NOMO-1 treated with DMSO at 0.1 percent for 48 hours (cell line): ENCODE results near the gene CNDP2.

Experiments
- DNase-seq: peaks from one replicate; lab custom pipeline; 2025; ENCODE audit not compliant: unreplicated experiment; lab: John Stamatoyannopoulos, UW

The CNDP2 gene

GRCh38 chr18:74533666-74534065, 37.5 kb downstream of the CNDP2 start:
- DNase-seq = no peak

- no peak for DNase-seq
Measured at GRCh38 chr18:74534150-74534969, 38.2 kb downstream of the CNDP2 start, which contains the start of gene CNDP1. Gene CNDP1 (plus strand): TSS chr18:74534500. CDS start chr18:74534668, 168 bp downstream.

- no peak for DNase-seq
Measured at GRCh38 chr18:74534981-74535649, 39.0 kb downstream of the CNDP2 start.

GRCh38 chr18:74539289-74539688, 43.1 kb downstream of the CNDP2 start:
- DNase-seq = no peak

GRCh38 chr18:74540652-74541421, 44.7 kb downstream of the CNDP2 start:
- no peak for DNase-seq

- DNase-seq = no peak
Measured at GRCh38 chr18:74541703-74542555, 45.8 kb downstream of the CNDP2 start.

GRCh38 chr18:74544898-74545297, 48.7 kb downstream of the CNDP2 start:
- no peak for DNase-seq

GRCh38 chr18:74546007-74546406, 49.8 kb downstream of the CNDP2 start:
- no peak for DNase-seq

- no peak for DNase-seq
Measured at GRCh38 chr18:74546751-74547530, 50.8 kb downstream of the CNDP2 start.

- no peak for DNase-seq
Measured at GRCh38 chr18:74547860-74548259, 51.7 kb downstream of the CNDP2 start.

GRCh38 chr18:74549591-74550104, 53.5 kb downstream of the CNDP2 start:
- no peak for DNase-seq

GRCh38 chr18:74550886-74551285, 54.7 kb downstream of the CNDP2 start:
- DNase-seq = peak; percentile 29

GRCh38 chr18:74551452-74551851, 55.3 kb downstream of the CNDP2 start:
- no peak for DNase-seq

GRCh38 chr18:74551936-74552555, 55.9 kb downstream of the CNDP2 start:
- peak; percentile 91 for DNase-seq

GRCh38 chr18:74556126-74556525, 60.0 kb downstream of the CNDP2 start:
- DNase-seq = no peak

- no peak for DNase-seq
Measured at GRCh38 chr18:74558096-74558495, 61.9 kb downstream of the CNDP2 start.

GRCh38 chr18:74562131-74562730, 66.1 kb downstream of the CNDP2 start:
- no peak for DNase-seq

GRCh38 chr18:74562775-74563174, 66.6 kb downstream of the CNDP2 start:
- no peak for DNase-seq

GRCh38 chr18:74563999-74564398, 67.8 kb downstream of the CNDP2 start:
- DNase-seq = no peak
